Left renal pelvis (tissue), 4 donors: ENCODE data around the gene CDYL. TPM values are rescaled to one million over a fixed set of nuclear protein-coding genes. Genes with fewer than 3 reads are reported as not detected.

Source experiments
- DNase-seq, 4 donors: peaks; one replicate each; pipeline ENCODE4 v3.0.0-alpha.2; 2013; ENCODE audit warnings: low read depth in 4 of 4, low spot score in 3 of 4
- polyA plus RNA-seq, 4 donors: library from polyadenylated mRNA; unstranded; fragments of 120-200 nt; gene quantifications; one replicate each; pipeline ENCODE4 v1.2.1, GENCODE V29; 2013; ENCODE audit not compliant: insufficient read length in 4 of 4

The CDYL gene, protein sequence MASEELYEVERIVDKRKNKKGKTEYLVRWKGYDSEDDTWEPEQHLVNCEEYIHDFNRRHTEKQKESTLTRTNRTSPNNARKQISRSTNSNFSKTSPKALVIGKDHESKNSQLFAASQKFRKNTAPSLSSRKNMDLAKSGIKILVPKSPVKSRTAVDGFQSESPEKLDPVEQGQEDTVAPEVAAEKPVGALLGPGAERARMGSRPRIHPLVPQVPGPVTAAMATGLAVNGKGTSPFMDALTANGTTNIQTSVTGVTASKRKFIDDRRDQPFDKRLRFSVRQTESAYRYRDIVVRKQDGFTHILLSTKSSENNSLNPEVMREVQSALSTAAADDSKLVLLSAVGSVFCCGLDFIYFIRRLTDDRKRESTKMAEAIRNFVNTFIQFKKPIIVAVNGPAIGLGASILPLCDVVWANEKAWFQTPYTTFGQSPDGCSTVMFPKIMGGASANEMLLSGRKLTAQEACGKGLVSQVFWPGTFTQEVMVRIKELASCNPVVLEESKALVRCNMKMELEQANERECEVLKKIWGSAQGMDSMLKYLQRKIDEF
- polyA plus RNA-seq: 10 to 100 TPM; 18.1 to 28.5 (median 25.8) TPM

DNA sequence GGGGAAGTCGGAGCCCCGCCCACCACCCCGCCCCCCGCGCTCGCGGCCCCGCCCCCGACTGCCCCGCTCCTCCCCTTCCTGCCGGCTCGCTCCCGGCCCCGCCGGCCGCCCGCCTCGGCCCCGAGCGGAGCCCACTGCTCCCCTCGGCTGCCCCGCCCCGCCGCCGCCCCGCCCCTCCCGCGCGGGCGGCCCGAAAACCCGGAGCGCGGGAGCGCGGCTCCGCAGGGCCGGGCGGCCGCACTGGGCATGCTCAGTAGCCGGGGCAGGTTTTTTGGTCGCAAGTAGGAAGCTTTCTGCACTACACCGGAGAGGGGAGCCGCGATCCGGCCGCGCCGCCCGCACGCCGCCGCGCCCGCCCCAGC, at the start of gene CDYL:
TSS of gene CDYL (plus strand) at position 274 of the 362 bp plus-strand sequence. CDS start 380 bp downstream, outside the sequence.
- peak in 3 of 4 donors; percentile 82 for DNase-seq

DNA sequence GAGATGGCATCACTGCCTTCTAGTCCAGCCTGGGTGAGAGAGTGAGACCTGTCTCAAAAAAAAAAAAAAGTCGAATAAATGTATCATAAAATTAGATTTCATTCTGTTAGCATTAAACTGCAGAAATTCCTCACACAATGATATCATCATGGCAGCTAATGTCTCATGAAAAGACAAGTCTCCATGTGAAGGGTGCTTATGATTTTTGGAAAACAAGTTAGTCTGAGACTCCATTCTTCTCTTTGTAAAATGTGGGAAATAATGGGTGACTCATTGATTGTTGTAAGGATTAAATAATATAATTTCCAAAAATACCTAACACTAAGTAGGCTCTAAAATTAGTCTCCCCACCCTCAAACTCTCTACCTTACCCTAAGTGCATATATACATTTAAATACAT, 49.6 kb upstream of the CDYL start:
- no peak for DNase-seq

DNA sequence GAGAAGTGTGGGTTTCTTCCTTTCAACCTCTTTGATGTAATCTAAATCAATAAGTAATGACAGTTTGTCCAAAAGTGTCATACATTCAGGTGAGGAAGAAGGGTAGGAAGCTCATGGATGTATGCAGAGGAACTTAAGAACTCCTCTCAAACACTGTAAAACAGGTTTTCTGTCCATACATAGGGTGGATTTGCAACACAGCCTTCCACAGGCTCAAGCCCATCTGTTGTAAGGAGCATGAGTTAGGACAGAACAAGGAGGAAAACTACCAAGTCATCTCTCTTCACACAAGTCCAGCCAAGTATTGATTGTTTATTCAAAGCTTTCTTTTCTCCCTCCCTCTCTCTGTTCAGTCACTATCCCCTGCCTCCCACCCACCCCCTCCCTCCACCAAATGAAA, 49.0 kb upstream of the CDYL start:
- DNase-seq: no peak

DNA sequence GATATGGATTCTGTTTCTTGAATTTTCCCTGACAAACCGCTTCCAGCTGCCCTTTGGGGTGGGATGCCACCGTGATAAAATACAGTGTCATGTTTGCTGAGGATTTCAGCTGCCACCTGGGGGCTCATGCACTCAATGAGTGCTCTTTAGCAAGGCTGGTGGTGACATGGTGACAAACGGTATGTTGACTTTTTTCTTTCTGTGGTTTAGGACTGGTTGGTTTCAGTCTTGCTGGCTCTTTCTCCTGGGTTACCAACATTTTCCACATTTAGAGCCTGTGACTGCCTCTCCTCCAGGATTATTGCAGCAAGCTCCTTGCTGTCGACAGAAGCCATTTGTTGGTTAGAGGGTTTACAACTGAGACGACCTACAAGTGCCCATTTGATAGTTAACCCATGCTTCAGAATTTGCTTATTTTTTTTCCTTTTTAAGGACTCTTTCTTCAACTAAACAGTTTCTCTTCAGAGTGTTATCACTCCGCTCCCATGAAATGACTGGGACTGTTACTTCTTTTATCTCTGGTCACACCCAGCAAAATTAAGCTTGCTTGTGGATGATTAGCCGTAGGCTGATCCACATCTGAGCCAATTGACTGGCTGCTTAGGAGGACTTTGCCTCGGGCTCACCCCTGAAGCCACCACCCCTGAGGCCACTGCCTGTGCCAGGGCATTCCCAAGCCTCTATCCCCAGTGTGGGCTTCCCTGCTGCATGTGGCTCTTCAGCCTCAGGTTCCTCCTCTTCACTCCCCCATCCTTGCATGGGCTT, 48.4 kb upstream of the CDYL start:
- DNase-seq: no peak

DNA sequence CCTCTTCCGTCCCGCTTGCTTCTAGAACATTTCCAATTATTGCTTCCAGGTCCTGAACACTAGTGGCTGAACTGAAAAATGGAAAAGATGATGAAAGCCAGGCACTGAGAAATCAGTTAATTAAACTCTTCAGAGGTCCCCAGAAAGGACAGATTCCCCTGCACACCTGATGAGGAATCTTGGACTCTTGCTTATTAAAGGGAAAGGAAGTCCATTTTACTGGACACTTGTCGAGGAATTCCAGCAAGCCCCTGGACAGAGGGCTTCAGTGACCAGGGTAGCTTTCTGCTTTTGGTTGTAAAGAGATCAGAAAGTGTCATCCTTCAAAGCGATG, 47.8 kb upstream of the CDYL start:
- no peak for DNase-seq

DNA sequence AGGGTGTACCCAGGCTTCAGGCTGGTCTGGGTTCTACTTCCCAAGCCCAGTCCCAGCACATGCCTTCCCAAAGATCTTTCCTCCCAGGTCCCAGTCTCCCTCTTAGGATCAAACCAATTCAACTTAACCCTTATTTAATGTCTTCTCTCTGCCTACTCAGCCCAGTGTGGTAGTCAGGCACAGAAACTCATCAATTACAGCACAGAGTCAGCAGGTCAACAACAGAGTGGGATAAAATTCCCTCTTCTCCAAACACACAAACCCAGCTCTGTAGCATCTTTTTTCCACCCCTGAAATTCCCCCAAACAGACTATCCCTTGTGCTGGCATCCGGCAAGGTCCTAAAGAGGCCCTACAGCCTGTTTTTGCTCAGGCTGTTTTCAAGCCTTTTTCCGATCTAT, 47.3 kb upstream of the CDYL start:
- DNase-seq: no peak

DNA sequence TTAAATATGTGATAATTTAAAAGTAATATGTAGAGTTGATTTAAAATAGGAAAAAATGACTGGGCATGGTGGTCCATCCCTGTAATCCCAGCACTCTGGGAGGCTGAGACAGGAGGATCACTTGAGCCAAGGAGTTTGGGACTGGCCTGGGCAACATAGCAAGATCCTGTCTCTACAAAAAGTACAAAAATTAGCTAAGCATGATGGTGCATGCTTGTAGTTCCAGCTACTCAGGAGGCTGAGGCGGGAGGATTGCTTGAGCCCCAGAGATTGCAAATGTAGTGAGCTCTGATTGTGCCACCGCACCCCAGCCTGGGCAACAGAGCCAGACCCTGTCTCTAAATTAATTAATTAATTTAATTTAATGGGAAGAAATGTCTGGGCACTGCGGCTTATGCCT, 44.2 kb upstream of the CDYL start:
- no peak for DNase-seq

DNA sequence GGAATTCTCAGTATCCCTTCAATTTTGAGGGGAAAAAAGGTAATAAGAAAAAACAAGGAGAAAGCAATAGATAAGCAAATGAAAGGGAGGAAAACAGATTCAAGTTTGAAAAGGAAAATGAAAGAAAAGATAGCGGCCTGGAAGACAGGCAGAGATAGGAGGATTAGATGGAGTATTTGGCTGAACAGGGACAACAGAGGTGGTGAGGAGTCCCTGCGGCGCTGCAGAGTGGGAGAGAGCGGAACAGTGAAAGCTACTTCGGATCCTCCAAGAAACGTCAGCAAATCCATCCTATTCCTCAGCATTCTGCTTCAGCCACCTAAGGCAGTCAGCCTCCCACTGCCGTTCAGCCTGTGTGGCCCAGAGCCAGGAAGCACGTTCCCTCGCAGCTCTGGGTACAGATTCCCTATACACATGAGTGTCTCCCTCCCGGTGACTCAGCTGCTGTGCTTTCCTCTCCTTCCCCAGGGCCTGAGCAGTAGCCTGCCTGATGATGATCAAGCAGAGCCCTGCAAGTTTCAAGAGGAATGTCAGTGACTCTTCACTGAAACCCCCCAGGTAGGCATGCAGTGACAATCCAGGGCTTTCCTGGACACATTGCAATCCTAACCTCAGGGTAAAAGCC, 43.4 kb upstream of the CDYL start:
- no peak for DNase-seq

DNA sequence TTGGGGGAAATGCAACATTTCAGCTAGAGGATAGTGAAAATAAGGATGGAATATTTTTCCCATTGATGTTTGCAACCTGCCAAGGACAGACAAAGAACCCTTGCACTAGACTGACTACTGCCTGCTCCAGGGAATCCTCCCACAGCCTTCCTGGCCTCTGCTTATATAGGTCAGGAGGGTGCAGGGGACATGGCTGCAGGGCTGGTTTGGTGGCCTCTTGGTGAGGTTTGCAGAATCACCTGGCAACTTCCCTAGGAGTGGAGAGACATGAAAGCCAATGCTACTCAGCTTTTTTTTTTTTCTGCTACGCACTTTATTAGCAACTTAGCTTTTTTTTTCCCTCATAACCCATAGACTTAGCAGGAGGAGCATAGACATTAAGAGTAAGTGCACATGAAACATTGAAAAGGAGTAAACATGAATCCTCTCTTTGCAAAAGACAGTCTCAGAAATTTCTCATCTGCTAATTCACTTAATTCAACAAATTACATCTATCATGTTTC, 39.8 kb upstream of the CDYL start:
- DNase-seq: no peak

DNA sequence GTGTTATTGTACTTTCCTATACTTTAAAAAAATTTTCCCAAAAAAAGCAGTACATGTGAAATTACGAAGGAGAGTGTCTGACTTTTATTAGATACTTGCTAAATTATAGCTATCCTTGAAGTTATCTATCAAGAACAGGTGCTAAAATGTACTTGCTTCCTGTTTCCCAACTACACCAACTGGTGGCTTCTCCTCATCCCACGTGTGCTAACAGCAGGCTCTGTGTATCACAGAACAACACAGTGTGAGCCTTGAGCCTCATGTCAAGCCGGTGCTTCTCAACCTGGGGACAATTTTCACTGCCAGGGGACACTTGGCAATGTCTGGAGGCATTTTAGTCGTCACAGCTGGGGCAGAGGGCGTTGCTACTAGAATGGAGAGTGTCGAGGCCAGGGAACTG, 36.2 kb upstream of the CDYL start:
- no peak for DNase-seq

DNA sequence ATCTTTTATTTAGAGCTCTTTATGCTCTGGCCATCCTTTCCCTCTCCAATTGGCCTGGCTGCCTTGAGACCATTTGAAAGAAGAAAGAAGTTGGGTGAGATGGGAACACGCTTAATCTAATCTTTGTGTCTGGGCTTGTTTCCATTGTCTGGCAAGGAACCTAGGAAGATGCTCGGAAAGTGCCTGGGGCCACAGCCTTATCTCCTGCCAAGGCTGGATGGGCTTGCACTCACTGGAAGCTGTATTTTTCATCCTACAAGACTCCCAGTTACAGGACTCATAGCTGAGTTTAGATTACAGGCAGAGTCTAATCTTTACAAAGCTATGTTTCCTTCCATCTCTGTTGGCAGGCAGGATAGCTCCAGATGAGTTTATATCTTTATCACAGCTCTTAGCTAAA, 33.1 kb upstream of the CDYL start:
- DNase-seq: no peak

DNA sequence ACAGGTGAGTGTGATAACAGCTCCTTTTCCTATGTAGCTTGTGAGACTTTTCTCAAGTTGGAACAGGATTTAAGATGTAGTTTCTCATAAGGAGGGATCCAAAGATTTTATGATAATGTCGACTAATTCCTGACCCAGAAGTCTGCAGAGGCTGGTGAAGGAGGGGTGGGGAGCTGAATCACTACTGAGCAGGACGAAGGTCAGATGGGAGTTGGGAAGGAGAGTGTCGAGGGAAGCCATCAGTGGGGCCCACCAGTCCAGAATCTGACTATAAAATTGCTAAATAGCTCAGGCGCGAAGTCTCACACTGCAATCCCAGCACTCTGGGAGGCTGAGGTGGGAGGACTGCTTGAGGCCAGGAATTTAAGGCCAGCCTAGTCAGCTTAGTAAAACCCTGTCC, 32.3 kb upstream of the CDYL start:
- no peak for DNase-seq

DNA sequence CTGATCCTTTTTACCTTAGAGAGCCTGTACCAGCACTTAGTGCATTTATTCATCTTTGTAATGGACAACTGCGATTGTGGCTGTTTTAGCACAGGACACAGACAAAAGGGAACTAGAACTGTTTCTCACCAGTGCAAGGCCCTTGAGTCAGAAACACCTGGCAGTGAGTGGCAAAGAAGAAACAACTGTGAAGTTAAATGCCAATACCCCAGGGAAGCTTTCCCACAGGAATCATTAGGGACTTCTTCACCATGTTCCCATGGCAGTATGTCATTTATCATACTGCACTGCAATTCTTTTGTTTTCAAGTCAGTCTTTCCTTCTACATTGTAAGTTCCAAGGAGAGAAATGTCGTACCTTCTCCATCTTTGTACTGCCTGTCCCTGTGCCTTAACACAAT, 28.6 kb upstream of the CDYL start:
- DNase-seq: no peak

DNA sequence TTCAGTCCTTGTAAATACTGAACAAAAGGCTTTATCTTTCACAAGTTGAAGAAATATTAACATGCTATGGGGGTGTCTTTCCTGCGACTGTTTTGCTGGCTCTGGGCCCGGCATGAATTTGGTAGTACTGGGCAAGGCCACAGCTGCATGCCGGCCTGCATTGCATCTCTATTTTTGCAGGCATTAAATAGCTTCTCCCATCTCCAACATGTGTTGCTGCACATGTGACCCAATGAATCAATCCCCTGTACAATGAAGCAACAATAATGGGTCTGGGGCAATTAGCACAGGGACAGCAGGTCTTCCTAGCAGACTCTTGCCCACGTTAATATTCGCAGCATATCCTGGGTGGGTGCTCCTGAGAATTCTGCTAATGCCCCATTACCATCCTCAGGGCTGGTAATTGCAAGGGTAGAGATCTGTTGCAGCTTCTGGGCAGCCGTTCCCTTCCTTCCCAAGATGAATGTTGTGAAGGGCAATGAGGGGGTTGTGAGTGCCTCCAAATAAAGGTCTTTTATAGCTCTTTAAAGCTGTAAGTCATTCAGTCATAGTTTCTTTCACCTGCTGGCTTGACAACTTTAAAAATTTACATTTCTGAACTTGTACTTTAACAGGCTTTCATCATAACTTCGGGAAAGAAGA, 24.3 kb upstream of the CDYL start:
- DNase-seq: no peak

DNA sequence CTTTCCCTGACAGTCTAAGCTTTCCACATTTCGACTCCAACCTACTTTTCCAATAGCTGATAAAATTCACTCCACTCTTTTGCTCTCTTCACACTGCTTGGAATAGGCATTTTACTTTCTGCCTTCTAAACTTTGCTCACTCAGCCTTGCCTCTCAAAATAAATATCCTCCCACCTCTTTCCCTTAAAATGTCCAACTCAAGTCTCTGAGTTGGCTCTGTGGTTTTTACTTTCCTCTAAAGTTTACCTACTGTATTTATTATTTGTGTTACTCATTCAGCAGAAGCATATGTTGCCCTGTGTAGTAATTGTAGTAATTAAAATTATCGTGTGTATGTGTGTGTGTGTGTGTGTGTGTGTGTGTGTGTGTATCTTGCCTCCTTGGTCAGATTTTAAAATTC, 20.0 kb upstream of the CDYL start:
- no peak for DNase-seq

DNA sequence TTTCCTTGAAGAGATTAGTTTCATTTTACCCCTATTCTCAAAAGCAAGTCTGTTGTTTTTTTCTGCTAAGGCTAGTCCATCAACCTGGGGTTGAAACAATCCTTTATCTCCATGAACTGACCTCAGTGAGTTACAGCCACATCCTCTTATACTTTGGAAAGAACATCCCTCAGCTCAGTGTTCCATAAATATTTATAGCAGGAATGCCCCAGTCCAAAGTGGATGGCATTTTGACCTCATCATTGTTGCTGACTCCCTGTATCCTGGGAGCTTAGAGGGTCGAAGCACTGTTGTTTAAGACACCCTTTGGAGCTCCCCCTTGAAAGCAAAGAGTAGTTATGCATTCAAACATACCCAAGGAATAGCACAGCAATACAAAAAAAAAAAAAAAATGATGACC, 16.2 kb upstream of the CDYL start:
- no peak for DNase-seq

DNA sequence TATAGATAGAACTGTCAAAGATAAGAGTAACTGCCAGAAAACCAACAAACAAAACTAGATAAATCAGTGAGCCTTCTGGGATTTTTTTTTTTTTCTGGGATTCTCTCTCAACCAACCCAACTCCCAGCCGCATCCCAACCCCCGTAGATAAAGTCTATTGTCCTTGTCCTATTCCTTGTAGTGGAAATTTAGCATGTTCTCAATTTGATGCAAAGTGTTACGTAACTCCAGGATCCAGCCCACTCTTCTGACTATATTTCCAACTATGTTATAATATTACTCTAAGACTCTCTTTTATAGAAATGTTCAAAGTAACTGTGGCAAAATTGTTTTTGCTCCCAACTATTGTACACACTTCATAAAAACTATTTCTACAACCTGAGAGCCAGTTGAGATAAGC, 15.4 kb upstream of the CDYL start:
- DNase-seq: no peak

DNA sequence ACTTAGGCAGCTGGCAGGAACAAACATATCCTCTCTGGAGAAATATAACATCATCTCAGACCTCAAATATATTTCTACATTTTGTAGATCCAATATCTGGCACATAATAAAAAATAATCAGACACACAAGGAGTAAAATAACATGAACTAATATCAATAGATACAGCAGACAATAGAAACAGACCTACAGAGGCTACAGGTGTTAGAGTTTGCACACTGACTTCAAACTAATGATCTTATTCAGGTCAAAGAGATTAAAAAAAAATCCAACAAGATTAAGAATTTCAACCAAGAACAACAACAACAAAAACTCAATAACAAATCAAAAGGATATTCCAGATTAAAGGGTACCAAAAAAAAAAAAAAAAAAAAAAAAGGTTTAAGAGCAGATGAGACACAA, 13.9 kb upstream of the CDYL start:
- no peak for DNase-seq

DNA sequence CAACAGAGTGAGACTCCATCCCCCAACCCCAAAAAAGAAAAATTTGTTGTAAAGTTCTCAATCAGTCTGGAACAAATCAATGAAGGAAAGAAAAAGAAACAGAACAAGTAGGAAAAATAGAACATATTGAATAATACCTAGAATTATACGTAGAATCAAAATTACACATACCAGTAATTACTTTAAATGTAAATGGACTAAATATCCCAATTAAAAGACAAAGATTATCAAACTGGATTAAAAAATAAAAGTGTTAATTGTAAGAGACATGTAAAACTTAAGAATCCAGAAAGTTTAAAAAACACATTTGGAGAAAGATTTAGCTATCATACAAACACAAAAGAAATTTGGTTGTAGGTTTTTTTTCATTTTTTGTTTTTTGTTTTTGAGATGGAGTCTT, 12.3 kb upstream of the CDYL start:
- DNase-seq: no peak

DNA sequence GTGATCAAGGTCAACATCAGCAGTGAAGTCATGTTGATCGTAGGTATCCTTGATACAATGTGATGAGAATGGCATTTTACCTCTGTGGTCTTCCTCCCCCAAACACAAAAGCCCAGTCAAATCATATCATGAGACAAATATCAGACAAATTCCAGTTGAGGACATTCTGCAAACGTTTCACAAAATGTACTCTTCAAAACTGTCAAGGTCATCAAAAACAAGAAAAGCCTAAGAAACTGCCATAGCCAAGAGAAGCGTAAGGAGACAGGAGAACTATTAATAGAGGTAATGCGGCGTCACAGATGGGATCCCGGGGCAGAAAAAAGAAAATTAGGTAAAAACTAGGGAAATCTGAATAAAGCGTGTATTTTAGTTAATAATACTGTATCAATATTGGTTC, 7.4 kb upstream of the CDYL start:
- DNase-seq: no peak

DNA sequence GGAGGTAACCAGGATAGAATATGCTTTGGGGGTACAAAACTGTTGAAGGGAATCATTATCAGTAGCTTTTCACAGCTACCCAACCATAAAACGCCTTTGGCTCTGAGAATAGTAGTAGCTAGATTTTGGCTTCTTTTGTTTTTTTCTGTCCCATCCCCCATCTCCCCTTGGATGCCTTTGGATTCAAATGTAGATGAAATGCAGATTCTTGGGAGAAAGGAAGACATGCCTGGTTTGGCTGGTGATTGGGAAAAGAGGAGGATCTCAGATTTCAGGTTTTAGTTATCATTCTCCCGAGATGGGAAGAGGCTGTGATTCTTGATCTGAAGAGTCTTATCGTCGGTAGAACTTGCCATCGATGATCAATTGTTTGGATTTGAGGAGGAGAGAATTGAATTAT, 3.5 kb upstream of the CDYL start:
- DNase-seq: no peak
